GM19240 (cell line): ENCODE results near the gene CST7.

Source experiments
- DNase-seq: peaks from one replicate; pipeline ENCODE4 v3.0.0; 2011; ENCODE audit warnings: low spot score; ENCODE audit not compliant: insufficient read length

Gene CST7

DNA sequence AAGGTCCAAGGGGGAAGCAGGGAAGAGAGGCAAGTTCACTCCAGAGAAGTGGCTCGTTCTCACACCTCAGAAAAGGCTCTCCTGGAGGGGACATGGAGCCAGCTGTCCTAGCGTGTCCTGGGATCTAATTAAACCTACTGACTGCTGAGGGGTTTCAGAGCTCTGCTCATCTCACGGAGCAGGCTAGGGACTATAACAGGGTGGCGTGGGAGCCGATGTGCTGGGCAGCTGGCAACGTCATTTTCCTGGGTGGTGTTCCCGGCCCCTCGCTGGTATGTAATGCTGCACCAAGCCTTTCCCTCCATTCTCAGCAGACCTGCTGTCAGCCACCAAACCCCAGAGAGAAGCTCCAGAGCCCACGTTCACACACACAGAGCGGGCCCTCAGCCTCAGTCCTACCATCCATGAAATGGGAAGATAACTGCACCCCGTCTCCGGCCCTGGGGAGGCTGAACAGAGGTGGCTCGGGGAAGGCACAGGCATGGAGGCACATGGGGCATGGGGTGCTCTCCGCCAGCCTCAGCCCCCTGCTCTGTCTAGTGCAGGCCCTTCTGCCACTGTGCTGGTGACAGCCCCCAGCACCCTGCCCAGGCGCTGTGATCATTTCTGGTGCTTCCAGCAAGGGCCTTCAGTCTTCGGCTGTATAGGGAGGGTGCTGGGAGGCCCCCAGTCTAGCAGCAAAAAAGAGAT lies 1.9 kb downstream of the CST7 start:
- DNase-seq = no peak

DNA sequence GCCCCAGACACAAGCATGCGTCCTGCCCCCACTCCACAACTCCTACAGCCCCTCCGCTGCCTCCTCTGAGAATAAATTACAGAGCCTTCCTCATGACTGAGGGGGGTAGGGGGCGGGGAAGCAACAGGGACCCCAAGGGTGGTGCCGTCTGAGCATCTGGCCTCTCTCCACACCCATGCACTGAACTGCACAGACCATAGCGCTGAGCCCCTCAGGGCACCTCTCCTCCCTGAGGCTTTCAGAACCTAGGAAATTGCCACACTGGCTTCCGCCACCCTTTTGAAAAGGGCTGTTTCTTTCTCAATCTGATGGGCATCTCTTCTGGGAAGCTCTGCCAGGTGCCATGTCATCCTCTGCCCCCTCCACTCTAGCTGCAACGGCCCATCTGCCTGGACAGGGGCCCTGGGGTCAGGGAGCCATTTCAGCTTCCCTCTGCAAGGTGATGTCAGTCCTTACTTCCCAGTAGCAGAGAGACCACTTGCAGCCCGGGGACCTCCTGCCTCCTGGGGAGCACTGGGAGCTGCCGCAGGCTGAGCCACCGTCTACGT lies 2.5 kb downstream of the CST7 start:
- DNase-seq = no peak

DNA sequence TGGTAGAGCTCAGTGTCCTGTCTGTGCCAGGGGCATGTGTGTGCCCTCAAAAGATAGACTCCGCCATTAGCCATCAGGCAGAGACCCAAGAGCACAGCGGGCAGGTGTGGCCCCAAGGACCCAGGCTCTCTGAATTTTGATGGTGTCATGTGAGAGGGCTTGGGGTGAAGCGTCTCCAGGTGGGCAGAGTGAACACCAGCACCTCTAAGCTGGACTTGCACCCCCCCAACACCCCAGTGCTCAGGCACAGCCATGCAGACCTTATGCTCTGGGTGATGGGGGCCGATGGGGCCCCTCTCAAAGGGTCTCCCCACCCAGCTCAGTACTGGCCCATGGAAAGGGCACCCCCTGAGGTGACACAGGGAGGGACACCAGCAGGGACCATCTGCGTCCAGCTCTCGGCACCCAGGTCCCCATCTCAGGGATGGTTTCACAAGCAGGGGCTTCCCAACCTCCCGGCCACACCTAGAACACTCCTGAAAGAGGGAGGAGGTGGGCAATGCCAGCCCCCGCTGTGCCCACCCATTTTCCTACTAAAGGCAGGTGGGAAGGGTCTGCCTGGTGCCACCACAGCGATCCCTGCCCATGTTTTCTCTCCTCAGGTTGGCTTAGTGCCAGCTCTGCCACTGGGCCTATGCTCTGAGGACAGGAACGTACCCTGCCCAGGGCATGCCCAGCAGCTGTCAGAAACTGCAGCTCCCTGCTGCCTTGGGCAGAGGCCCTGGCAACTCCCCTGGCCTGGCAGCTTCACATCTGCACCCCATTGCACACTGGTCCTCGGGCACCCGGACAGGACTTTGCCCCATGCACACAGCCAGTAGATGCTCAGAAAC lies 3.5 kb downstream of the CST7 start:
- DNase-seq = no peak

DNA sequence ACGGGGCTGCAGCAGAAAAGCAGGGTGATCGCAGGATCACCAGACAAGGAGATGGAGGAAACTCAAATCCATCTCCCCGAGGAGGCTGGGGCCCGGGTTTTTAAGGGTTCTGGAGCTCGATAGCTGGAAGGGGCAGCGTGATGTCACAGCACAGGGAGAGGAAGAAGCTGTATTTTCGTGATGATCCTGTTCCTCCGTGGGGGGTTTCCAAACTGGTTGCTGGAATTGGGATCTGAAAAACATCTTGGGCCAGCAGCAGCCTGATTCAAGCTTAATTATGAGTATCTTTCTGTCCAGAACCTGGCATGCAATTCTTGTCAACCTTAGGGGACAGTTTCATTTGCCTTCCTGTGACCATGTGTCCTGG lies 4.1 kb downstream of the CST7 start:
- DNase-seq = no peak

DNA sequence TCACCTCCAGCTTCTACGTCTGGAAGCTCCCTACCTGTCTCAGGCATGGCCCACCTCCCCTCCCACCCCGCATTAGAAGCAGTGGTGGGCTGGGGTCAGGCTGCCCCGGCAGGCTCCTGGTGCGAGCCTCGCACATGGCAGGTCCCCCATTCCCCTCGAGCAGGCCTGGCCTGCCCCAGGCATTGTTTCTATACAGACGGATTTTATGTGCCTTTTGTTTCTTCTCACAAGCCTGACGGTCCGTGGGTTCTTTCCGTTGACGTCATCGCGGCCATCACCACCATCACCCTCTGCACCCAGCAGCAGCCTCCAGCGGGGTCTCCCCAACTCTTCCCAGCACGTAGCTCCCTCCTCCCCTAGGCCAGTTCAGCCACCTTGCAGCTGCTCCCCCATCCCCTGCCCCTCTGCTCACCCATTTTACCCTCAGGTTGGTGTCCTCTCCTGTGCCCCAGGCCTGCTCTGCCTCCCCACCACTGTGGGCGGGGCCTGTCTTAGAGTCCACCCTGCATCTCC lies 4.6 kb downstream of the CST7 start:
- no peak for DNase-seq

DNA sequence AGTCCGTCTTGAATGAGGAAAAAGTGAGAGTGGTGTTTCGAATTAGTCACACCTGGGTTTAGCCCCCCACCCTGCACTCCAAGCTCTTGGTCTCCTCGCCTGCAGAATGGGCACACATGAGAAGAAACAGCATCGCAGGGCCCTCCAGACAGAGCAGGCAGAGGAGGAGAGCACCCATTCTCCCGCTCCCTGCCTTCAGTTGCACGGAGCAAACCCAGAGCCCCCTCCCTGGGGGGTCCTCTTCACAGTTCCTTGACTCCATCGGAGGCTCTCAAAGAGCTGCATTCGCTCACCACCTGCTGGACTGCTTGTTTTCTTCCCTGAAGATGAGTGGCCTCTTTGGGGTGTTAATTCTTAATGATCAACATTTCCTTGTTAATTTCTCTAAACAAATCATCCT lies 5.1 kb downstream of the CST7 start:
- no peak for DNase-seq

DNA sequence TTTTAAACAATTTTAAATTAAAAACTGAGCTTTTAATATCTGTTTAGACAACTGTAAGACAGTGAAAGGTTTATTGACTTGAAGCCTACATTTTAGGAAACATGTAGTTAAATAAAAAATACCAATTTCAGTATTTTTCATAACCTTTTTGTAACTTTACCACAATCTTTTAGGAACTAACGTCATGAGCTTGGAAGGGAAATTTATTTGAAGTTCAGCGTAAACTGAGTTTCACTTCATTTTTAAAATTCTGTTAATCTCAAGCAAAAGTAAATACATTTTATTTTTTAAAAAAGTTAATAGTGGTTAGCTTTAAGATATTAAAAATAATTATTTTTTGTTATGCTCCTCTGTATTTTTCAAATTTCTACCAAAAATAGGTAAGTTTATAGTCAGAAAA lies 5.5 kb downstream of the CST7 start:
- DNase-seq = no peak

DNA sequence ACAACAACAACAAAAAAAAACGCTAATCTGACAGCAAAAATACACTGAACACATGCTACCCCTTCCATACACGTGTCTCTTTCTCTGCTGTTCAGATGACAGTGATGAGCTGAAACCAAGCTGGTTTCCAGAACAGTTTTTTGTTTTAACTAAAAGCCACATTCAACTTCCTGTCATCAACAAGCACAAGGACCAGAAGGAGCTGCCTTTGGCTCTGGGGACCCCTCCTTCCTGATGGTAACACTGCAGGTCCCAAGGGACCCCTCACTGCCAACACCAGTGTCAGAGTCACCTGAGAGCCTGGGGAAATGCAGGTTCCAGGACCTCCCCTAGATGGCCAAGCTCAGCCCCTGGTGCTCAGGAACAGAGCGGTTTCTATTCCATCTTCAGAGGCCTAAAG lies 6.0 kb downstream of the CST7 start:
- DNase-seq = peak; percentile 45

DNA sequence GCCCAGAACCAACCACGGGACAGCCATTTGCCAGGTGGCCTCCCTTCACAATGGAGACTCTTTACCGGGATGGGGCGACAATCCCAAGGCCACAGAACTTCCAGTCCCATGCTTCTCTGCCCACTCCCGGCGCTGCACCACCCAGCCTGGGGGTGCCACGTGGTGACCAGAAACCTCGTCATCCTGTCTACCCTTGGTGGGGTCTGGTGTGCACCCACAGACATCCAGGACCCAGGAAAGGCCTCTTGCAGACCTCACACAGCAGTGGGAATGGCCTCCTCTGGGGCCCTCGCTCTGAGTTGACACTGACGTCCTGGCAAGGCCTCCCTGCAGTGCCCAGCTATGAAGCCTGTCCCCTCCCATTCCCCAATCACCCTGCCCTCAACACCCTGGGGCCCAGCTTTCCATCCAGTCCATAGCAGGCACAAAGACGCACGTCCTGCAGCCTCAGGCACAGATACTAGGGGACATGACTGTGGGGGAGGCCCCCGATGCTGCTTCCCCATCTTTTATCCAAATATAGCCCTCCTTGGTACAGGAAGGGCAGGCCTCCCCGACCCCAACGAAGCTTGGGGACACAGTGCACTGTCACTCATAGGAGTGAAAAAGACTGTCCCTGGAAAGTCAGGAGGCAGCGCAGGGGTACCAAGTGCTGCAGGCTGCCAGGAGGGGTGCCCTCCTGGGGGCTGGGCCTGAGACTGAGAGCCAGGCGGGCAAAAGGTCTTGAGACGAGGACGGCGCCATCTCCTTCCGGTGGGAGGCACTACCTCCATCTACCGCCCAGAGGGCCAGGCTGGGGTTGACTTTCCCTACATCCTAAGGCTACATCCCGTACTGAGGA lies 7.2 kb downstream of the CST7 start:
- no peak for DNase-seq

DNA sequence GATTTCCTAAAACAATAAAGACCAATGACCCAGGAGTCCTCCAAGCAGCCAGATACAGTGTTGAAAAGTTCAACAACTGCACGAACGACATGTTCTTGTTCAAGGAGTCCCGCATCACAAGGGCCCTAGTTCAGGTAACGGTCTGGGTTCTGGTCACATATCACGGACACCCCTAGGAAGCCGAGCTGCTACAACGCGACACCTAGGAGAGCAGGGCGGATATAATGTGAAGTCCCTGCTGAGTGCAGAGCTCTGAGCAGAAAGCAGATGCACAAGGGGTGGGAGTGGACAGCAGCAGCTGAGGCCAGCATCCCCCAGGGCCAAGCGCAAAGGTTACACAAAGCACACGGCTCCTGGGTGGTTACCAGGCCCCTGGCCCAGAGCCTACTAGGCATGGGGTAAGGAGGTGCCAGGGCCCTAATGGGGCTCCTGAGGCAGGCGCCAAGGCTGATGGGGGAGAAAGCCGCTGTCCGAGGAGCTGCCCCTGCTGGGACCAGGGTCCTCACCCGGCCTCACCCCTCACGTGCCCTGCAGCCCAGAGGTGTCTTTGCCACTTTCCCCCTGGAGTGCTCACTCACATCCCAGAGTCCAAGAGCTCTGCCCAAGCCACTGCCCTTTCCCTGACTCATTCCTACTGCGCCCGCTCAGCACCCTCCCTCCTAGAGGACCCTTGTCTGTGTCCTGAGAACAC lies 8.4 kb downstream of the CST7 start:
- no peak for DNase-seq

DNA sequence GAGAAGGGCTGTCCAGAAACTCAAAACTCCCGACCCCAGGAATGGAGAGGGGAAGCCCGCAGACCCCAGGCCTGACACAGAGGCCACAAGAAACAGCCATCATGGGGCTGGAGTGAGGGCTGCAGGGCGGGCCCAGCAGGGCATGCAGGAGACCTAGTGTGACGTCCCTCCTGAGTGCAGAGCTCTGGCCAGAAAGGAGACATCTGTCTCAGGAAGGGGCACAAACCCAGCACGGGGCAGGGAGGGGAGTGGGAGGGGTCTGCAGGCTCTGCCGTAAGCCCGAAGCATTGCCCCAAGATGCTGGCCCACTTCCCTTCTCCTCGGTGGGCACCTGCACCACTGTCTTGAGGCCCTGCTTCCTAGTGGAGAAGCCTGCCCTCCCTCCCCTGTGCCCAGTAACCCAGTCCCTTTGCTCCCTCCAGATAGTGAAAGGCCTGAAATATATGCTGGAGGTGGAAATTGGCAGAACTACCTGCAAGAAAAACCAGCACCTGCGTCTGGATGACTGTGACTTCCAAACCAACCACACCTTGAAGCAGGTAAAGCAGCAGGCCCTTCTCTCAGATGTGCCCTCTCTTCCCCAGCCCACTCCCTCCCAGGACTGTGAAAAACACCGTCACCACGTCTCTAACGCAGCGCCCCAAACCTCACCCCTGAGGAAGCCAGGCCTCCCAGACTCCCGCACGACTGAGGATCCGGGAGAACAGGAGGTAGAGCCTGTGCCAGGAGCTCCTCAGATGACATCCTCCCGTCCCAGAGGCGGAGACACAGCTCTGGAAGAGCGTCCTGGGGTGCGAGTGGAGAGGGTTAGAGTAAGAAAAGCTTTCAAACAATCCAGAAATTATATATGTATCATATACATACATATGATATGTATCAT lies 9.7 kb downstream of the CST7 start:
- no peak for DNase-seq

DNA sequence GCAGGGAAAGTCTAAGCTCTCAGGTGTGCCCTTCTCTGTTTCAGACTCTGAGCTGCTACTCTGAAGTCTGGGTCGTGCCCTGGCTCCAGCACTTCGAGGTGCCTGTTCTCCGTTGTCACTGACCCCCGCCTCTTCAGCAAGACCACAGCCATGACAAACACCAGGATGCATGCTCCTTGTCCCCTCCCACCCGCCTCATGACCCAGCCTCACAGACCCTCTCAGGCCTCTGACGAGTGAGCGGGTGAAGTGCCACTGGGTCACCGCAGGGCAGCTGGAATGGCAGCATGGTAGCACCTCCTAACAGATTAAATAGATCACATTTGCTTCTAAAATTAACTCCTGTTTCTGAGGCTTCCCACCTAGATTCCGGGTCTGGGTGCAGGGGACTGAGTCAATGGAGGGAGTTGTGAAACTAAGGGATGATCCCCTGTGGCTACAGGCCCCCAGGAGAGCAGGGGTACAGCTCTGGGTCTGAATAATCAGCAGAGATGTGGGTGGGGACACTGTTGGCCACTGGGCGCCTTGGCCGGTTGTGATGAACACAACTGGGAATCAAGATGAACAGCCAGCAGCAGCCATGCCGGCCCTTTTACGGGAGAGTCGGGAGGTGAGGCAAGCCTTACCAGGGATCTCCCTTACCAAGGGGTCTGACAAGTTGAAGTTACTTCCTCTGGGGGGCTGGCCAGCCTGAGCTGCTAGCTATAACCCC lies 10.7 kb downstream of the CST7 start:
- DNase-seq = no peak

DNA sequence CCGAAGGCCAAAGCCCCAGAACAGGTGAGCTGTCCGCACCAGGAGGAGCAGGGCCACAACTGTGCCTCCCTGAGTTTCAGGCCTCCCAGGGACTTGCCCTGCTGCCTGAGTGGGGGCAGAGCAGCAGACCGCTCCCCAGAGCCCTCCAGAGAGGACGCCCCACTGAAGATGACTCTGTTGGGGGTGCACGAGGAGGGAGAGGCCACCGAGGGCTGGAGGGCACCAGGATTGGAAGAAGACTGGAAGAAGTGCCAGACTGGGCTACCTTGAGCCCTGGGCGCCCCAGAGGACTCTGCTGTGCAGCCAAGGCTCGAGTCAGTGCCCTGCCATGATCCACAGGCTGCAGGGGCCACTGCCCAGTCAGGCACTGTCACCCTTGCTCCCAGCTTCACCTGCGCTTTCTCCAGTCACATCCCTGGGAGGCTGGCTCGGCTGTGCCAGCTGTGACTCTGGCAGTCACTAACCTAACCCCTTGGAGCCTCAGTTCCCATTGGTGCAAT lies 11.3 kb downstream of the CST7 start:
- DNase-seq = no peak

DNA sequence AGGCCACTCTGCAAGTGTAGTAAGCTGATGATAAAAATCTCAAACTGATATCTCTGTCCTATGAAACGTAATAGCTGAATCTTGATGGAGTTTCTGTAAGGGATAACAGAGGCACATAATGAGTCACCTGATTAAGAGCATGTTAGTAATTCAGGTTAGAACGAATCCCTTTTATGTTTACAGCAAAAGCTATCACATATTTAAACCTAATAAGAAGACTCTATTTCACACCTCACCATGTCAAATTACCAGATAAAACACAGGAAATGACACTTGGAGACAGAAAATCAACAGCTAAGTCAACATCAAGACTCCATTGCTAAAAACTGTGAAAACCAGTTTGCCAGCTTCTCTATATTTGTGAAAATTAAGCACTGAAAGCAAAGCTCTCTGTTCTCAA lies 11.8 kb downstream of the CST7 start:
- no peak for DNase-seq

DNA sequence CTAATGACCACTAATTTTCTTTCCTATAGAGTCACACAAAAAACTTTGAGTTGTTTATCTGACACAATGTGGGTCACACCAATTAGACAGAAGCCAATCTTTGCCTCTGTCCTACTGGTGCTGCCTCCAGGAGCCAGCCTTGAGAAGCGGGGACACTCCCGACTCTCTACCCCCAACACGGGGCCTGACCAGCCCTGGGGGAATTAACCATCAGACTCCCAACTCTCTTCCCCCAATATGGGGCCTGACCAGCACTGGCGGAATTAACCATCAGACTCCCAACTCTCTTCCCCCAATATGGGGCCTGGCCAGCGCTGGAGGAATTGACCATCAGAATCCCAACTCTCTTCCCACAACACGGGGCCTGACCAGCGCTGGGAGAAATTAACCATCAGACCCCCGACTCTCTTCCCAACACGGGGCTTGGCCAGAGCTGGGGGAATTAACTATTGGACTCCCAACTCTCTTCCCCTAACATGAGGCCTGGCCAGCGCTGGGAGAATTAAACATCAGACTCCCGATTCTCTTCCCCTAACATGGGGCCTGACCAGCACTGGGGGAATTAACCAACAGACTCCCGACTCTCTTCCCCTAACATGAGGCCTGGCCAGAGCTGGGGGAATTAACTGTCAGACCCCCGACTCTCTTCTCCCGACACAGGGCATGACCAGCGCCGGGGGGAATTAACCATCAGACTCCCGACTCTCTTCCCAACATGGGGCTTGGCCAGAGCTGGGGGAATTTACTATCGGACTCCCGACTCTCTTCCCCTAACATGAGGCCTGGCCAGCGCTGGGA lies 12.5 kb downstream of the CST7 start:
- DNase-seq = no peak

DNA sequence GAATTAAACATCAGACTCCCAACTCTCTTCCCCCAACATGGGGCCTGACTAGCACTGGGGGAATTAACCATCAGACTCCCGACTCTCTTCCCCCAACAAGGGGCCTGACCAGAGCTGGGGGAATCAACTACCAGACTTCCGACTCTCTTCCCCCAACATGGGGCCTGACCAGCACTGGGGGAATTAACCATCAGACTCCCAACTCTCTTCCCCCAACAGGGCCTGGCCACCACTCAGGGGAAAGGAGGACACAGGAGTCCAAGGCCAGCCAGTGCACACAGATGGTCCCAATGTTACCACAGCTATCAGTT lies 13.1 kb downstream of the CST7 start:
- DNase-seq = no peak

DNA sequence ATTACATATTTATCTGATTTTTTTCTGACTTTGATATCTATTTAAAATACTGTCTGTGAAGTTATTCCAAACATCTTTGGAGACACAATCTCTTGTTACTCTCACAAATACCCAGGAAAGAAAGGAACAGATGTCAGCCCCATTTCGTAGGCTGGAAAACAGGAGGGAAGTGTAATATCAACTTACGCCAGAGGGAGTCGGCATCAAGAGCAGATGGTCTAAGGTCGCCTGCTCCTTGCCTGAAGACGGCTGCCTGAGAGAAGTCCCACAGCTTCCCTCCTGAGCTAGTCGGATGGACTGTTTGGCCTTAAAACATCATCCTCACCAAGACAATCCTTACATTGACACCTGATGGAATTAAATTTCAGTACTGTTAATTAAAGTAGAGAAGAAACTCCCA lies 13.4 kb downstream of the CST7 start:
- no peak for DNase-seq

DNA sequence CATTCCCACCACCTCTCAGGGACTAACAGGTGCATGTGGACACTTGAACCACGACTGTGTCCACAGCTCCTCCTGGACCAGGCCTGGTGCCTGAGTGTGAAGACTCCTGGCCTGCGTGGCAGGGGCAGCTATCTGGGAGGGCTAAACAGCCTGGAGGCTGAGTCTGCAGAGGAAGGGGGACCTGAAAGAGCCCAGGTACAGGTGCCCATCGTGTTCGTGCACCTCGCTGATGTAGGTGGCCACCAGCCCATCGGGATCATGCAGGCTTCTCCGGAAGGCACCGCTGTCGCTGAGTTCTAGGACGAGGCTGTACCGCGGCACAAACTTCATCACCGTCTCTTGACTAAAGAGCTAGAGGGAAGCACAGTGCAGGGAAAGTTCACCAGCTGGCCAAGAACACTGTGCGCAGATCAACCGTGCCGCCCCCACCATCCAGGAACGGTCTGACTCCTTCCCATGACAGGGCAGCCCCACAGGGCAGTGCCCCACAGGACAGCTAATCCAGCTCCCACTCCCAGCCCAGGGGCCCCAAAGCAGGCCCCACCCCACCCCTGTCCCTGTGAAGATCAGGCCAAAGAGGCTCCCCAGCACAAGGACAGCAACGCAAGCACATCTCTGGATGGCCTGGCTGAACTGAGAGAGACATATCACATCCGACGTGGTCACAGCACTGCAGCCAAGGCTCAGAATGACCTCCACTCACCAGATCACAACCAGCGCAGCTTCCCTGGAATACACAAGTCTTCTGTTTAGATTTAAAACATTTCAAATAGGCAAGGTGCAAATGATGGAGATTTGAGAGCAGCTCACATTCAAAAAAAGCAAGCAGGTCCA lies 14.8 kb downstream of the CST7 start:
- no peak for DNase-seq
